Effector memory CD4-positive, alpha-beta T cell (primary cell): ENCODE measurements around the gene CACTIN.

Experiments used
- DNase-seq, 3 donors: peaks; one replicate each; pipeline ENCODE4 v3.0.0-alpha.2; 2020
- H3K27ac ChIP-seq: 2 replicates; pipeline ENCODE4 v1.7.0; 2013; ENCODE audit warnings: mild to moderate bottlenecking, low read length, moderate library complexity; ENCODE audit not compliant: insufficient read depth, poor library complexity, severe bottlenecking
- H3K27me3 ChIP-seq: replicated peaks from 2 replicates; pipeline ENCODE4 v1.7.0; 2013; ENCODE audit warnings: mild to moderate bottlenecking, low read length; ENCODE audit not compliant: insufficient read depth, control insufficient read depth, poor library complexity, severe bottlenecking
- H3K36me3 ChIP-seq: 2 replicates; pipeline ENCODE4 v1.7.0; 2013; ENCODE audit warnings: mild to moderate bottlenecking, low read length, moderate library complexity; ENCODE audit not compliant: control insufficient read depth, insufficient read depth
- H3K4me1 ChIP-seq: 2 replicates; pipeline ENCODE4 v1.7.0; 2013; ENCODE audit warnings: low read length, mild to moderate bottlenecking; ENCODE audit not compliant: control insufficient read depth, insufficient read depth, poor library complexity, severe bottlenecking
- H3K4me3 ChIP-seq: 2 replicates; pipeline ENCODE4 v1.7.0; 2013; ENCODE audit warnings: low read length, low read depth, mild to moderate bottlenecking; ENCODE audit not compliant: insufficient read depth, poor library complexity, severe bottlenecking
- H3K9me3 ChIP-seq: 2 replicates; pipeline ENCODE4 v1.7.0; 2013; ENCODE audit warnings: mild to moderate bottlenecking, low read length, moderate library complexity; ENCODE audit not compliant: control insufficient read depth

The CACTIN gene

GRCh38 chr19:3617463-3617862 is 9.1 kb downstream of the CACTIN start:
- Histone ChIP-seq H3K9me3 (no peaks in the 10 kb centered on the region), H3K36me3 (peaks cover 48% of the 10 kb centered on the region), H3K4me3 (no peak overlapping the region), H3K4me1 (no peaks in the 10 kb centered on the region), H3K27ac (no peak overlapping the region), H3K27me3 (no peaks in the 10 kb centered on the region)
- DNase-seq, result no peak

- no peaks in the 10 kb centered on the region for H3K4me1 ChIP-seq
- DNase-seq, result no peak
- peaks cover 48% of the 10 kb centered on the region for H3K36me3 ChIP-seq
- H3K27ac ChIP-seq, result no peak overlapping the region
- no peaks in the 10 kb centered on the region for H3K9me3 ChIP-seq
- no peaks in the 10 kb centered on the region for H3K27me3 ChIP-seq
- H3K4me3 ChIP-seq, result no peak overlapping the region
Observed at GRCh38 chr19:3615524-3616135, 11.0 kb downstream of the CACTIN start.

GRCh38 chr19:3614858-3615505 is 11.6 kb downstream of the CACTIN start:
- H3K9me3 ChIP-seq, result no peaks in the 10 kb centered on the region
- no peak overlapping the region for H3K4me3 ChIP-seq
- no peak overlapping the region for H3K27ac ChIP-seq
- peaks cover 46% of the 10 kb centered on the region for H3K36me3 ChIP-seq
- H3K4me1 ChIP-seq, result no peaks in the 10 kb centered on the region
- H3K27me3 ChIP-seq, result no peaks in the 10 kb centered on the region
- DNase-seq, result no peak

GRCh38 chr19:3613818-3614661 is 12.6 kb downstream of the CACTIN start:
- Histone ChIP-seq H3K9me3 (no peaks in the 10 kb centered on the region), H3K27me3 (no peaks in the 10 kb centered on the region), H3K27ac (no peak overlapping the region), H3K36me3 (peaks cover 39% of the 10 kb centered on the region), H3K4me1 (no peaks in the 10 kb centered on the region), H3K4me3 (no peak overlapping the region)
- DNase-seq, result no peak

GRCh38 chr19:3612901-3613741 is 13.5 kb downstream of the CACTIN start:
- H3K36me3 ChIP-seq, result peaks cover 29% of the 10 kb centered on the region
- no peaks in the 10 kb centered on the region for H3K27me3 ChIP-seq
- H3K27ac ChIP-seq, result no peak overlapping the region
- no peak for DNase-seq
- no peak overlapping the region for H3K4me3 ChIP-seq
- no peaks in the 10 kb centered on the region for H3K4me1 ChIP-seq
- H3K9me3 ChIP-seq, result no peaks in the 10 kb centered on the region

- Histone ChIP-seq H3K27ac (no peak overlapping the region), H3K4me1 (no peaks in the 10 kb centered on the region), H3K4me3 (no peak overlapping the region), H3K27me3 (no peaks in the 10 kb centered on the region), H3K36me3 (peaks cover 29% of the 10 kb centered on the region), H3K9me3 (no peaks in the 10 kb centered on the region)
- DNase-seq, result no peak
Observed at GRCh38 chr19:3612330-3612729, 14.3 kb downstream of the CACTIN start.

- Histone ChIP-seq H3K4me1 (peaks cover 2% of the 10 kb centered on the region), H3K36me3 (peaks cover 25% of the 10 kb centered on the region), H3K9me3 (no peaks in the 10 kb centered on the region), H3K27ac (no peak overlapping the region), H3K4me3 (no peak overlapping the region), H3K27me3 (no peaks in the 10 kb centered on the region)
- no peak for DNase-seq
Observed at GRCh38 chr19:3611841-3612240, 14.7 kb downstream of the CACTIN start.

- Histone ChIP-seq H3K36me3 (peaks cover 25% of the 10 kb centered on the region), H3K9me3 (no peaks in the 10 kb centered on the region), H3K27ac (no peak overlapping the region), H3K4me1 (peaks cover 10% of the 10 kb centered on the region), H3K4me3 (no peak overlapping the region), H3K27me3 (no peaks in the 10 kb centered on the region)
- no peak for DNase-seq
Observed at GRCh38 chr19:3610745-3611717, 15.6 kb downstream of the CACTIN start.
